Measurements from ENCODE around the gene RBM17.
A peak's percentile ranks its signal among the peaks of the same experiment; 100 is the strongest.
"Not testable (repeated sequence)": the region's sequence is repeated elsewhere in the genome, so short reads cannot be mapped to it uniquely, and the experiment has no call there.

The RBM17 gene

GRCh38 chr10:6142186-6142585 lies 53.4 kb downstream of the RBM17 start:
- peak overlapping the region; percentile 89 for H3K27ac ChIP-seq (ENCODE audit: low read depth, low read length)
- not testable (repeated sequence) for H3K9me3 ChIP-seq (ENCODE audit: control insufficient read depth in 5 of 5, low read length in 5 of 5); H3K27me3 ChIP-seq (ENCODE audit: control insufficient read depth in 5 of 5, insufficient read depth in 4 of 5, low read length in 5 of 5); H3K36me3 ChIP-seq (ENCODE audit: control insufficient read depth in 5 of 5, insufficient read depth in 5 of 5, low read length in 5 of 5); H3K9ac ChIP-seq (ENCODE audit: low read length in 5 of 5)
- peaks cover 8 to 68% (median 58%) of the 10 kb centered on the region in 5 donors for H3K4me1 ChIP-seq (ENCODE audit: control insufficient read depth in 5 of 5, insufficient read depth in 5 of 5, low read length in 5 of 5)
- peak overlapping the region in 1 of 5 donors; percentile 53 for H3K4me3 ChIP-seq (ENCODE audit: low read depth in 1 of 5, low read length in 5 of 5)

GRCh38 chr10:6142644-6143043 lies 53.8 kb downstream of the RBM17 start:
- no peaks in the 10 kb centered on the region for H3K9me3 ChIP-seq (ENCODE audit: control insufficient read depth in 5 of 5, low read length in 5 of 5)
- peaks cover 8 to 72% (median 61%) of the 10 kb centered on the region in 5 donors for H3K4me1 ChIP-seq (ENCODE audit: control insufficient read depth in 5 of 5, insufficient read depth in 5 of 5, low read length in 5 of 5)
- H3K4me3 ChIP-seq (ENCODE audit: low read depth in 1 of 5, low read length in 5 of 5): no peak overlapping the region
- H3K27me3 ChIP-seq (ENCODE audit: control insufficient read depth in 5 of 5, insufficient read depth in 4 of 5, low read length in 5 of 5): no peaks in the 10 kb centered on the region
- peak overlapping the region; percentile 89 for H3K27ac ChIP-seq (ENCODE audit: low read depth, low read length)
- H3K9ac ChIP-seq (ENCODE audit: low read length in 5 of 5): no peak overlapping the region
- peaks cover 0 to 3% (median 0%) of the 10 kb centered on the region in 5 donors for H3K36me3 ChIP-seq (ENCODE audit: control insufficient read depth in 5 of 5, insufficient read depth in 5 of 5, low read length in 5 of 5)

GRCh38 chr10:6143181-6143580 lies 54.3 kb downstream of the RBM17 start:
- Histone ChIP-seq H3K27me3 (ENCODE audit: control insufficient read depth in 5 of 5, insufficient read depth in 4 of 5, low read length in 5 of 5) (no peaks in the 10 kb centered on the region), H3K36me3 (ENCODE audit: control insufficient read depth in 5 of 5, insufficient read depth in 5 of 5, low read length in 5 of 5) (peaks cover 0 to 6% (median 0%) of the 10 kb centered on the region in 5 donors), H3K9me3 (ENCODE audit: control insufficient read depth in 5 of 5, low read length in 5 of 5) (no peaks in the 10 kb centered on the region), H3K4me3 (ENCODE audit: low read depth in 1 of 5, low read length in 5 of 5) (no peak overlapping the region), H3K4me1 (ENCODE audit: control insufficient read depth in 5 of 5, insufficient read depth in 5 of 5, low read length in 5 of 5) (peaks cover 8 to 78% (median 66%) of the 10 kb centered on the region in 5 donors), H3K27ac (ENCODE audit: low read depth, low read length) (peak overlapping the region; percentile 16), H3K9ac (ENCODE audit: low read length in 5 of 5) (no peak overlapping the region)

- no peaks in the 10 kb centered on the region for H3K27me3 ChIP-seq (ENCODE audit: control insufficient read depth in 5 of 5, insufficient read depth in 4 of 5, low read length in 5 of 5)
- H3K36me3 ChIP-seq (ENCODE audit: control insufficient read depth in 5 of 5, insufficient read depth in 5 of 5, low read length in 5 of 5): peaks cover 0 to 9% (median 0%) of the 10 kb centered on the region in 5 donors
- peak overlapping the region; percentile 62 for H3K27ac ChIP-seq (ENCODE audit: low read depth, low read length)
- no peaks in the 10 kb centered on the region for H3K9me3 ChIP-seq (ENCODE audit: control insufficient read depth in 5 of 5, low read length in 5 of 5)
- H3K9ac ChIP-seq (ENCODE audit: low read length in 5 of 5): peak overlapping the region in 4 of 5 donors; percentile 67 to 77 (median 73)
- peaks cover 8 to 78% (median 67%) of the 10 kb centered on the region in 5 donors for H3K4me1 ChIP-seq (ENCODE audit: control insufficient read depth in 5 of 5, insufficient read depth in 5 of 5, low read length in 5 of 5)
- H3K4me3 ChIP-seq (ENCODE audit: low read depth in 1 of 5, low read length in 5 of 5): peak overlapping the region; percentile 69 to 86 (median 82)
Observed at GRCh38 chr10:6144406-6145165, 55.8 kb downstream of the RBM17 start.

GRCh38 chr10:6145166-6145987 lies 56.5 kb downstream of the RBM17 start:
- Histone ChIP-seq H3K9ac (ENCODE audit: low read length in 5 of 5) (peak overlapping the region in 4 of 5 donors; percentile 67 to 77 (median 73)), H3K27ac (ENCODE audit: low read depth, low read length) (peak overlapping the region; percentile 62), H3K36me3 (ENCODE audit: control insufficient read depth in 5 of 5, insufficient read depth in 5 of 5, low read length in 5 of 5) (peaks cover 0 to 9% (median 0%) of the 10 kb centered on the region in 5 donors), H3K4me1 (ENCODE audit: control insufficient read depth in 5 of 5, insufficient read depth in 5 of 5, low read length in 5 of 5) (peaks cover 8 to 73% (median 61%) of the 10 kb centered on the region in 5 donors), H3K4me3 (ENCODE audit: low read depth in 1 of 5, low read length in 5 of 5) (peak overlapping the region; percentile 67 to 86 (median 82)), H3K27me3 (ENCODE audit: control insufficient read depth in 5 of 5, insufficient read depth in 4 of 5, low read length in 5 of 5) (no peaks in the 10 kb centered on the region), H3K9me3 (ENCODE audit: control insufficient read depth in 5 of 5, low read length in 5 of 5) (no peaks in the 10 kb centered on the region)

GRCh38 chr10:6146013-6146785 lies 57.4 kb downstream of the RBM17 start:
- H3K9ac ChIP-seq (ENCODE audit: low read length in 5 of 5): peak overlapping the region in 3 of 5 donors; percentile 71 to 77 (median 75)

GRCh38 chr10:6146921-6147320 lies 58.1 kb downstream of the RBM17 start:
- no peaks in the 10 kb centered on the region for H3K27me3 ChIP-seq (ENCODE audit: control insufficient read depth in 5 of 5, insufficient read depth in 4 of 5, low read length in 5 of 5)
- no peak overlapping the region for H3K4me3 ChIP-seq (ENCODE audit: low read depth in 1 of 5, low read length in 5 of 5)
- H3K36me3 ChIP-seq (ENCODE audit: control insufficient read depth in 5 of 5, insufficient read depth in 5 of 5, low read length in 5 of 5): peaks cover 0 to 9% (median 0%) of the 10 kb centered on the region in 5 donors
- no peak overlapping the region for H3K27ac ChIP-seq (ENCODE audit: low read depth, low read length)
- H3K9ac ChIP-seq (ENCODE audit: low read length in 5 of 5): no peak overlapping the region
- H3K4me1 ChIP-seq (ENCODE audit: control insufficient read depth in 5 of 5, insufficient read depth in 5 of 5, low read length in 5 of 5): peaks cover 9 to 72% (median 67%) of the 10 kb centered on the region in 5 donors
- no peaks in the 10 kb centered on the region for H3K9me3 ChIP-seq (ENCODE audit: control insufficient read depth in 5 of 5, low read length in 5 of 5)

More at GRCh38 chr10:6146013-6146785, 57.4 kb downstream of the RBM17 start:
- no peaks in the 10 kb centered on the region for H3K27me3 ChIP-seq (ENCODE audit: control insufficient read depth in 5 of 5, insufficient read depth in 4 of 5, low read length in 5 of 5)
- peak overlapping the region; percentile 67 to 86 (median 82) for H3K4me3 ChIP-seq (ENCODE audit: low read depth in 1 of 5, low read length in 5 of 5)
- H3K9me3 ChIP-seq (ENCODE audit: control insufficient read depth in 5 of 5, low read length in 5 of 5): no peaks in the 10 kb centered on the region
- peaks cover 8 to 71% (median 60%) of the 10 kb centered on the region in 5 donors for H3K4me1 ChIP-seq (ENCODE audit: control insufficient read depth in 5 of 5, insufficient read depth in 5 of 5, low read length in 5 of 5)
- peak overlapping the region; percentile 62 for H3K27ac ChIP-seq (ENCODE audit: low read depth, low read length)
- peaks cover 0 to 9% (median 0%) of the 10 kb centered on the region in 5 donors for H3K36me3 ChIP-seq (ENCODE audit: control insufficient read depth in 5 of 5, insufficient read depth in 5 of 5, low read length in 5 of 5)

- Histone ChIP-seq H3K4me1 (ENCODE audit: control insufficient read depth in 5 of 5, insufficient read depth in 5 of 5, low read length in 5 of 5) (peaks cover 7 to 72% (median 67%) of the 10 kb centered on the region in 5 donors), H3K27ac (ENCODE audit: low read depth, low read length) (no peak overlapping the region), H3K36me3 (ENCODE audit: control insufficient read depth in 5 of 5, insufficient read depth in 5 of 5, low read length in 5 of 5) (peaks cover 0 to 9% (median 0%) of the 10 kb centered on the region in 5 donors), H3K9ac (ENCODE audit: low read length in 5 of 5) (no peak overlapping the region), H3K27me3 (ENCODE audit: control insufficient read depth in 5 of 5, insufficient read depth in 4 of 5, low read length in 5 of 5) (no peaks in the 10 kb centered on the region), H3K4me3 (ENCODE audit: low read depth in 1 of 5, low read length in 5 of 5) (no peak overlapping the region), H3K9me3 (ENCODE audit: control insufficient read depth in 5 of 5, low read length in 5 of 5) (no peaks in the 10 kb centered on the region)
Observed at GRCh38 chr10:6148251-6148701, 59.4 kb downstream of the RBM17 start.

GRCh38 chr10:6148908-6149307 lies 60.1 kb downstream of the RBM17 start:
- no peaks in the 10 kb centered on the region for H3K27me3 ChIP-seq (ENCODE audit: control insufficient read depth in 5 of 5, insufficient read depth in 4 of 5, low read length in 5 of 5)
- H3K9me3 ChIP-seq (ENCODE audit: control insufficient read depth in 5 of 5, low read length in 5 of 5): no peaks in the 10 kb centered on the region
- peaks cover 8 to 72% (median 67%) of the 10 kb centered on the region in 5 donors for H3K4me1 ChIP-seq (ENCODE audit: control insufficient read depth in 5 of 5, insufficient read depth in 5 of 5, low read length in 5 of 5)
- H3K9ac ChIP-seq (ENCODE audit: low read length in 5 of 5): no peak overlapping the region
- H3K27ac ChIP-seq (ENCODE audit: low read depth, low read length): no peak overlapping the region
- H3K4me3 ChIP-seq (ENCODE audit: low read depth in 1 of 5, low read length in 5 of 5): no peak overlapping the region
- H3K36me3 ChIP-seq (ENCODE audit: control insufficient read depth in 5 of 5, insufficient read depth in 5 of 5, low read length in 5 of 5): peaks cover 0 to 9% (median 0%) of the 10 kb centered on the region in 5 donors

Measured in subcutaneous abdominal adipose tissue (tissue), 5 donors.